WTC11 (cell line): ENCODE results near the gene CEP85L. TPM values are rescaled to one million over a fixed set of nuclear protein-coding genes. Genes with fewer than 3 reads are reported as not detected.

Experiments
- ATAC-seq: fragments of 200-7000 bp; cut with Tn5 transposase; 2 replicates; pipeline ENCODE4 v1.10.0; 2021; ENCODE audit warnings: mild to moderate bottlenecking, moderate library complexity
- CTCF ChIA-PET: fragments of 300-600 bp; sonication (Branson Sonifier 250); formaldehyde crosslinking; loops from one replicate; lab custom pipeline; 2021; ENCODE audit warnings: antibody characterized with exemption; lab: Charles Lee
- POLR2A ChIA-PET: fragments of 350-600 bp; sonication (Branson Sonifier 250); formaldehyde crosslinking; loops from one replicate; lab custom pipeline; 2021; ENCODE audit warnings: antibody characterized with exemption; lab: Charles Lee
- DNase-seq: peaks from one replicate; pipeline ENCODE4 v3.0.0; 2021; ENCODE audit warnings: low spot score
- H3K27ac Mint-ChIP-seq: 2 replicates; pipeline ENCODE4 v1.8.0; 2021; ENCODE audit warnings: mixed read lengths
- H3K27me3 Mint-ChIP-seq: 2 replicates; pipeline ENCODE4 v1.8.0; 2021; ENCODE audit warnings: low read depth, mild to moderate bottlenecking, moderate library complexity, mixed read lengths
- H3K36me3 Mint-ChIP-seq: 2 replicates; pipeline ENCODE4 v1.8.0; 2021; ENCODE audit warnings: mixed read lengths
- H3K4me1 Mint-ChIP-seq: 2 replicates; pipeline ENCODE4 v1.8.0; 2022; ENCODE audit warnings: mixed read lengths
- H3K4me3 Mint-ChIP-seq: 2 replicates; pipeline ENCODE4 v1.8.0; 2021; ENCODE audit warnings: mild to moderate bottlenecking, moderate library complexity, mixed read lengths
- H3K9me3 Mint-ChIP-seq: 2 replicates; pipeline ENCODE4 v1.8.0; 2021; ENCODE audit warnings: mixed read lengths
- ELF4 ChIP-seq: sonication (generic); formaldehyde crosslinking; IDR thresholded peaks from 2 replicates; pipeline ENCODE4 v1.8.1; 2022; ENCODE audit warnings: low read depth, mild to moderate bottlenecking, moderate library complexity, missing genetic modification reagents
- ESRRA ChIP-seq: sonication (generic); formaldehyde crosslinking; IDR thresholded peaks from 2 replicates; pipeline ENCODE4 v1.8.1; 2022; ENCODE audit warnings: mild to moderate bottlenecking, missing genetic modification reagents, borderline replicate concordance
- FOXJ3 ChIP-seq: sonication (generic); formaldehyde crosslinking; IDR thresholded peaks from 2 replicates; pipeline ENCODE4 v1.9.0; 2021; ENCODE audit warnings: missing genetic modification reagents, mild to moderate bottlenecking, borderline replicate concordance
- GTF2I ChIP-seq: fragments of 250-450 bp; sonication (Bioruptor Pico); conservative IDR thresholded peaks from 2 replicates; pipeline ENCODE4 v1.4.0; 2021; ENCODE audit warnings: mild to moderate bottlenecking
- NFE2L1 ChIP-seq: sonication (generic); formaldehyde crosslinking; IDR thresholded peaks from 2 replicates; pipeline ENCODE4 v1.8.1; 2023; ENCODE audit warnings: missing genetic modification reagents
- RORB ChIP-seq: fragments of 250-450 bp; sonication (Bioruptor Pico); IDR thresholded peaks from 2 replicates; pipeline ENCODE4 v1.9.0; 2021; ENCODE audit warnings: mild to moderate bottlenecking
- TCF7 ChIP-seq: sonication (generic); formaldehyde crosslinking; IDR thresholded peaks from 2 replicates; pipeline ENCODE4 v1.8.0; 2022; ENCODE audit warnings: mild to moderate bottlenecking, low read depth, missing genetic modification reagents, moderate library complexity
- ZNF232 ChIP-seq: sonication (generic); formaldehyde crosslinking; IDR thresholded peaks from 2 replicates; pipeline ENCODE4 v1.8.0; 2022; ENCODE audit warnings: mild to moderate bottlenecking, missing genetic modification reagents
- ZNF423 ChIP-seq: fragments of 250-450 bp; sonication (Bioruptor Pico); IDR thresholded peaks from 2 replicates; pipeline ENCODE4 v2.1.2; 2022; ENCODE audit warnings: mild to moderate bottlenecking, moderate library complexity
- total RNA-seq: library from RNA; stranded (reverse); gene quantifications from 3 replicates; pipeline ENCODE4 v1.2.3, GENCODE V29; 2021
- TF ChIP-seq, protein P1 (sequence below): sonication (generic); formaldehyde crosslinking; IDR thresholded peaks from 2 replicates; pipeline ENCODE4 v1.8.1; 2022; ENCODE audit warnings: low read depth, missing genetic modification reagents, borderline replicate concordance
- TF ChIP-seq, protein P2 (sequence below): sonication (generic); formaldehyde crosslinking; IDR thresholded peaks from 2 replicates; pipeline ENCODE4 v1.8.1; 2022; ENCODE audit warnings: missing genetic modification reagents, borderline replicate concordance
- TF ChIP-seq, protein P3 (sequence below): sonication (generic); formaldehyde crosslinking; IDR thresholded peaks from 2 replicates; pipeline ENCODE4 v1.8.0; 2022; ENCODE audit warnings: mild to moderate bottlenecking, missing genetic modification reagents
- TF ChIP-seq, protein P4 (sequence below): fragments of 250-450 bp; sonication (Bioruptor Pico); conservative IDR thresholded peaks from 2 replicates; pipeline ENCODE4 v1.9.0; 2021; ENCODE audit warnings: mild to moderate bottlenecking
- TF ChIP-seq, protein P5 (sequence below): sonication (generic); formaldehyde crosslinking; IDR thresholded peaks from 2 replicates; pipeline ENCODE4 v1.8.0; 2022; ENCODE audit warnings: mild to moderate bottlenecking, missing genetic modification reagents
- TF ChIP-seq, protein P6 (sequence below): sonication (generic); formaldehyde crosslinking; IDR thresholded peaks from 2 replicates; pipeline ENCODE4 v1.8.1; 2023; ENCODE audit warnings: mild to moderate bottlenecking, missing genetic modification reagents
- TF ChIP-seq, protein P7 (sequence below): fragments of 250-450 bp; sonication (Bioruptor Pico); IDR thresholded peaks from 2 replicates; pipeline ENCODE4 v1.9.0; 2021; ENCODE audit warnings: mild to moderate bottlenecking, borderline replicate concordance
- TF ChIP-seq, protein P8 (sequence below): sonication (generic); formaldehyde crosslinking; conservative IDR thresholded peaks from 2 replicates; pipeline ENCODE4 v1.8.1; 2023; ENCODE audit warnings: mild to moderate bottlenecking, low read depth, missing genetic modification reagents, moderate library complexity

The CEP85L gene
- total RNA-seq, 1 experiment from 2014 or later = 32.5 TPM

DNA sequence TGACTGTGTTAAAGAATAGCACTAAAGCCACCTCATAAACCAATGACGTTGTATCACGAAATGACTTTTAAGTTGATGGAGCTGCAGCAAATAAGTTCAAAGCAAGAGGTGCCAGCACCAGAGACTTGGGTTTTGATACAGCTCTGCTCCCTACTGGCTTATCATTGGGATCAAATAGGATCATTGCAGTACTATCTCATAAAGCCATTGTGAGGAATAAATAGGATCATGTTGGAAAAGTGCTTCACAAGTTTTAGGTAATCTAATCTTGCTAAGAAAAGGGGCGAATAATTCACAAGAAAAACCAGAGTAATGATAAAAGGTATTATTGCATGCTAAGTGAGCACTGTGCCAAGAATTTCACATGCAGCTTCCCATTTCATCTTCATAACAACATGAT, 10.4 kb upstream of the CEP85L start:
- Mint-ChIP-seq H3K27ac (no peak overlapping the region), H3K9me3 (no peaks in the 10 kb centered on the region), H3K4me1 (no peaks in the 10 kb centered on the region), H3K27me3 (no peaks in the 10 kb centered on the region), H3K4me3 (no peak overlapping the region), H3K36me3 (no peaks in the 10 kb centered on the region)
- TF ChIP-seq, protein P1, sequence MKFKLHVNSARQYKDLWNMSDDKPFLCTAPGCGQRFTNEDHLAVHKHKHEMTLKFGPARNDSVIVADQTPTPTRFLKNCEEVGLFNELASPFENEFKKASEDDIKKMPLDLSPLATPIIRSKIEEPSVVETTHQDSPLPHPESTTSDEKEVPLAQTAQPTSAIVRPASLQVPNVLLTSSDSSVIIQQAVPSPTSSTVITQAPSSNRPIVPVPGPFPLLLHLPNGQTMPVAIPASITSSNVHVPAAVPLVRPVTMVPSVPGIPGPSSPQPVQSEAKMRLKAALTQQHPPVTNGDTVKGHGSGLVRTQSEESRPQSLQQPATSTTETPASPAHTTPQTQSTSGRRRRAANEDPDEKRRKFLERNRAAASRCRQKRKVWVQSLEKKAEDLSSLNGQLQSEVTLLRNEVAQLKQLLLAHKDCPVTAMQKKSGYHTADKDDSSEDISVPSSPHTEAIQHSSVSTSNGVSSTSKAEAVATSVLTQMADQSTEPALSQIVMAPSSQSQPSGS = no peak
- TF ChIP-seq, protein P2, sequence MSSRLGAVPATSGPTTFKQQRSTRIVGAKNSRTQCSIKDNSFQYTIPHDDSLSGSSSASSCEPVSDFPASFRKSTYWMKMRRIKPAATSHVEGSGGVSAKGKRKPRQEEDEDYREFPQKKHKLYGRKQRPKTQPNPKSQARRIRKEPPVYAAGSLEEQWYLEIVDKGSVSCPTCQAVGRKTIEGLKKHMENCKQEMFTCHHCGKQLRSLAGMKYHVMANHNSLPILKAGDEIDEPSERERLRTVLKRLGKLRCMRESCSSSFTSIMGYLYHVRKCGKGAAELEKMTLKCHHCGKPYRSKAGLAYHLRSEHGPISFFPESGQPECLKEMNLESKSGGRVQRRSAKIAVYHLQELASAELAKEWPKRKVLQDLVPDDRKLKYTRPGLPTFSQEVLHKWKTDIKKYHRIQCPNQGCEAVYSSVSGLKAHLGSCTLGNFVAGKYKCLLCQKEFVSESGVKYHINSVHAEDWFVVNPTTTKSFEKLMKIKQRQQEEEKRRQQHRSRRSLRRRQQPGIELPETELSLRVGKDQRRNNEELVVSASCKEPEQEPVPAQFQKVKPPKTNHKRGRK = no peak
- TF ChIP-seq ESRRA = no peak
- TF ChIP-seq, protein P3, sequence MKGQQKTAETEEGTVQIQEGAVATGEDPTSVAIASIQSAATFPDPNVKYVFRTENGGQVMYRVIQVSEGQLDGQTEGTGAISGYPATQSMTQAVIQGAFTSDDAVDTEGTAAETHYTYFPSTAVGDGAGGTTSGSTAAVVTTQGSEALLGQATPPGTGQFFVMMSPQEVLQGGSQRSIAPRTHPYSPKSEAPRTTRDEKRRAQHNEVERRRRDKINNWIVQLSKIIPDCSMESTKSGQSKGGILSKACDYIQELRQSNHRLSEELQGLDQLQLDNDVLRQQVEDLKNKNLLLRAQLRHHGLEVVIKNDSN (CRISPR knock-in tag) = no peak
- TF ChIP-seq RORB = no peak
- TF ChIP-seq TCF7 (CRISPR knock-in tag) = no peak
- no peak for TF ChIP-seq ZNF232 (CRISPR knock-in tag)
- TF ChIP-seq, protein P4, sequence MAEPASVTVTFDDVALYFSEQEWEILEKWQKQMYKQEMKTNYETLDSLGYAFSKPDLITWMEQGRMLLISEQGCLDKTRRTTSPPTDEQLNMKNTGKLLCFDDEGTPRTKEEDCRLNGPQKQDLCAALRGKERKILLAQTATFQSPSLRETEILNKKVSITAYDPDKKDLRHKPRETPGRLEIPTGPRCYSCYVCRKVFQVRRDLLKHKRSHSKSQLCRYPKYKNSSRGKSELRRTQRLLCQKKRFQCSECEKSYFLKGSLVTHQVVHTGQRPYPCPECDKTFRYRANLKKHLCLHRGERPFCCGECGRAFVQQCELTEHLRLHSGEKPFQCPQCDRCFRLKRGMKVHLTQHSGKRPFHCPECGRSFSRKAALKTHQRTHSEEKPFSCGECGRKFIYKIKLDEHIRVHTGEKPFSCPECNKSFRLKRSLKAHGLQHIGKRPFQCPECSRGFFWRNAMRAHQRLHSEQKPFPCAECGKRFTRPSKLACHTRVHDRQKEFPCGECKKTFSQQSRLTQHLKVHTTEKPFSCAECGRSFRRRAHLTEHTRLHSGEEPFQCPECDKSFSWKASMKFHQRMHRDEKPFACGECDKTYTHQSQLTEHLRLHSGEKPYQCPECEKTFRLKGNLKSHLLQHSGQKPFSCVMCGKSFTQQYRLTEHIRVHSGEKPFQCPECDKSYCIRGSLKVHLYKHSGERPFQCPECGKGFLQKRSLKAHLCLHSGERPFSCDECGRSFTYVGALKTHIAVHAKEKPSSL = no peak
- TF ChIP-seq ZNF423 (CRISPR knock-in tag) = no peak
- TF ChIP-seq, protein P5, sequence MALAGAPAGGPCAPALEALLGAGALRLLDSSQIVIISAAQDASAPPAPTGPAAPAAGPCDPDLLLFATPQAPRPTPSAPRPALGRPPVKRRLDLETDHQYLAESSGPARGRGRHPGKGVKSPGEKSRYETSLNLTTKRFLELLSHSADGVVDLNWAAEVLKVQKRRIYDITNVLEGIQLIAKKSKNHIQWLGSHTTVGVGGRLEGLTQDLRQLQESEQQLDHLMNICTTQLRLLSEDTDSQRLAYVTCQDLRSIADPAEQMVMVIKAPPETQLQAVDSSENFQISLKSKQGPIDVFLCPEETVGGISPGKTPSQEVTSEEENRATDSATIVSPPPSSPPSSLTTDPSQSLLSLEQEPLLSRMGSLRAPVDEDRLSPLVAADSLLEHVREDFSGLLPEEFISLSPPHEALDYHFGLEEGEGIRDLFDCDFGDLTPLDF (CRISPR knock-in tag) = no peak
- TF ChIP-seq, protein P6, sequence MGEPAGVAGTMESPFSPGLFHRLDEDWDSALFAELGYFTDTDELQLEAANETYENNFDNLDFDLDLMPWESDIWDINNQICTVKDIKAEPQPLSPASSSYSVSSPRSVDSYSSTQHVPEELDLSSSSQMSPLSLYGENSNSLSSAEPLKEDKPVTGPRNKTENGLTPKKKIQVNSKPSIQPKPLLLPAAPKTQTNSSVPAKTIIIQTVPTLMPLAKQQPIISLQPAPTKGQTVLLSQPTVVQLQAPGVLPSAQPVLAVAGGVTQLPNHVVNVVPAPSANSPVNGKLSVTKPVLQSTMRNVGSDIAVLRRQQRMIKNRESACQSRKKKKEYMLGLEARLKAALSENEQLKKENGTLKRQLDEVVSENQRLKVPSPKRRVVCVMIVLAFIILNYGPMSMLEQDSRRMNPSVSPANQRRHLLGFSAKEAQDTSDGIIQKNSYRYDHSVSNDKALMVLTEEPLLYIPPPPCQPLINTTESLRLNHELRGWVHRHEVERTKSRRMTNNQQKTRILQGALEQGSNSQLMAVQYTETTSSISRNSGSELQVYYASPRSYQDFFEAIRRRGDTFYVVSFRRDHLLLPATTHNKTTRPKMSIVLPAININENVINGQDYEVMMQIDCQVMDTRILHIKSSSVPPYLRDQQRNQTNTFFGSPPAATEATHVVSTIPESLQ = no peak
- no peak for TF ChIP-seq ELF4 (CRISPR knock-in tag)
- no peak for TF ChIP-seq GTF2I (CRISPR knock-in tag)
- TF ChIP-seq NFE2L1 (CRISPR knock-in tag) = no peak
- TF ChIP-seq FOXJ3 (CRISPR knock-in tag) = no peak
- TF ChIP-seq, protein P7, sequence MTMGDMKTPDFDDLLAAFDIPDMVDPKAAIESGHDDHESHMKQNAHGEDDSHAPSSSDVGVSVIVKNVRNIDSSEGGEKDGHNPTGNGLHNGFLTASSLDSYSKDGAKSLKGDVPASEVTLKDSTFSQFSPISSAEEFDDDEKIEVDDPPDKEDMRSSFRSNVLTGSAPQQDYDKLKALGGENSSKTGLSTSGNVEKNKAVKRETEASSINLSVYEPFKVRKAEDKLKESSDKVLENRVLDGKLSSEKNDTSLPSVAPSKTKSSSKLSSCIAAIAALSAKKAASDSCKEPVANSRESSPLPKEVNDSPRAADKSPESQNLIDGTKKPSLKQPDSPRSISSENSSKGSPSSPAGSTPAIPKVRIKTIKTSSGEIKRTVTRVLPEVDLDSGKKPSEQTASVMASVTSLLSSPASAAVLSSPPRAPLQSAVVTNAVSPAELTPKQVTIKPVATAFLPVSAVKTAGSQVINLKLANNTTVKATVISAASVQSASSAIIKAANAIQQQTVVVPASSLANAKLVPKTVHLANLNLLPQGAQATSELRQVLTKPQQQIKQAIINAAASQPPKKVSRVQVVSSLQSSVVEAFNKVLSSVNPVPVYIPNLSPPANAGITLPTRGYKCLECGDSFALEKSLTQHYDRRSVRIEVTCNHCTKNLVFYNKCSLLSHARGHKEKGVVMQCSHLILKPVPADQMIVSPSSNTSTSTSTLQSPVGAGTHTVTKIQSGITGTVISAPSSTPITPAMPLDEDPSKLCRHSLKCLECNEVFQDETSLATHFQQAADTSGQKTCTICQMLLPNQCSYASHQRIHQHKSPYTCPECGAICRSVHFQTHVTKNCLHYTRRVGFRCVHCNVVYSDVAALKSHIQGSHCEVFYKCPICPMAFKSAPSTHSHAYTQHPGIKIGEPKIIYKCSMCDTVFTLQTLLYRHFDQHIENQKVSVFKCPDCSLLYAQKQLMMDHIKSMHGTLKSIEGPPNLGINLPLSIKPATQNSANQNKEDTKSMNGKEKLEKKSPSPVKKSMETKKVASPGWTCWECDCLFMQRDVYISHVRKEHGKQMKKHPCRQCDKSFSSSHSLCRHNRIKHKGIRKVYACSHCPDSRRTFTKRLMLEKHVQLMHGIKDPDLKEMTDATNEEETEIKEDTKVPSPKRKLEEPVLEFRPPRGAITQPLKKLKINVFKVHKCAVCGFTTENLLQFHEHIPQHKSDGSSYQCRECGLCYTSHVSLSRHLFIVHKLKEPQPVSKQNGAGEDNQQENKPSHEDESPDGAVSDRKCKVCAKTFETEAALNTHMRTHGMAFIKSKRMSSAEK (CRISPR knock-in tag) = no peak
- TF ChIP-seq, protein P8, sequence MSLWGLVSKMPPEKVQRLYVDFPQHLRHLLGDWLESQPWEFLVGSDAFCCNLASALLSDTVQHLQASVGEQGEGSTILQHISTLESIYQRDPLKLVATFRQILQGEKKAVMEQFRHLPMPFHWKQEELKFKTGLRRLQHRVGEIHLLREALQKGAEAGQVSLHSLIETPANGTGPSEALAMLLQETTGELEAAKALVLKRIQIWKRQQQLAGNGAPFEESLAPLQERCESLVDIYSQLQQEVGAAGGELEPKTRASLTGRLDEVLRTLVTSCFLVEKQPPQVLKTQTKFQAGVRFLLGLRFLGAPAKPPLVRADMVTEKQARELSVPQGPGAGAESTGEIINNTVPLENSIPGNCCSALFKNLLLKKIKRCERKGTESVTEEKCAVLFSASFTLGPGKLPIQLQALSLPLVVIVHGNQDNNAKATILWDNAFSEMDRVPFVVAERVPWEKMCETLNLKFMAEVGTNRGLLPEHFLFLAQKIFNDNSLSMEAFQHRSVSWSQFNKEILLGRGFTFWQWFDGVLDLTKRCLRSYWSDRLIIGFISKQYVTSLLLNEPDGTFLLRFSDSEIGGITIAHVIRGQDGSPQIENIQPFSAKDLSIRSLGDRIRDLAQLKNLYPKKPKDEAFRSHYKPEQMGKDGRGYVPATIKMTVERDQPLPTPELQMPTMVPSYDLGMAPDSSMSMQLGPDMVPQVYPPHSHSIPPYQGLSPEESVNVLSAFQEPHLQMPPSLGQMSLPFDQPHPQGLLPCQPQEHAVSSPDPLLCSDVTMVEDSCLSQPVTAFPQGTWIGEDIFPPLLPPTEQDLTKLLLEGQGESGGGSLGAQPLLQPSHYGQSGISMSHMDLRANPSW (CRISPR knock-in tag) = no peak
- ATAC-seq (no peak), DNase-seq (no peak)
- ChIA-PET CTCF (no interaction called here), POLR2A (no interaction called here)
